GM08714 (cell line): ENCODE results near the gene NFYB.
"Not testable (repeated sequence)": the region's sequence is repeated elsewhere in the genome, so short reads cannot be mapped to it uniquely, and the experiment has no call there.

Source experiments
- H3K4me3 ChIP-seq: fragments of 200-500 bp; sonication (Bioruptor generic); 2 replicates; pipeline ENCODE4 v1.5.1; 2014; ENCODE audit warnings: mild to moderate bottlenecking, low read length, inconsistent platforms
- ZNF274 ChIP-seq: IDR thresholded peaks from 2 replicates; pipeline ENCODE4 v1.6.1; 2012; ENCODE audit warnings: mild to moderate bottlenecking, low read depth, low read length

NFYB gene

GRCh38 chr12:104168596-104168995, 30.6 kb upstream of the NFYB start:
- TF ChIP-seq ZNF274 = no peak
- no peak overlapping the region for H3K4me3 ChIP-seq

- no peak for TF ChIP-seq ZNF274
- no peak overlapping the region for H3K4me3 ChIP-seq
These were observed 29.8 kb upstream of the NFYB start for GRCh38 chr12:104167519-104168458.

DNA sequence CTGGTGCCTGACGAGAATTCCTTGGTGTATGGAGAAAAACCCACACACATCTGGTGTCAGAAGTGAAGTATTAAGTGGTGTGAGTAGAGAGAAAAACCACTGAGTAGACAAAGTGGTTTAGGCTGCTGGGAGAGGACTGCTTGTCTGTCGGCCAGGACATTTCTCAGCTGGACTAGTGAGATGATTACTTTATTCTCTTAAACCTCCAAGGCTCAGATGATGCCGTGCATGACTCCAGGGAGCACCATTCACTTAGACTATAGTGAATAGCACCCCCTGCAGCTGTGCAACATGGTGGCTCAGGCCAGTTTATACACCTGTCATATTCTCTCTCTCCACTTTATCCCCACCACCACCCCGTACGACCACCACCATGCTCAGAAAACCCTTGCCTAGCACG, 28.5 kb upstream of the NFYB start:
- no peak overlapping the region for H3K4me3 ChIP-seq
- no peak for TF ChIP-seq ZNF274

DNA sequence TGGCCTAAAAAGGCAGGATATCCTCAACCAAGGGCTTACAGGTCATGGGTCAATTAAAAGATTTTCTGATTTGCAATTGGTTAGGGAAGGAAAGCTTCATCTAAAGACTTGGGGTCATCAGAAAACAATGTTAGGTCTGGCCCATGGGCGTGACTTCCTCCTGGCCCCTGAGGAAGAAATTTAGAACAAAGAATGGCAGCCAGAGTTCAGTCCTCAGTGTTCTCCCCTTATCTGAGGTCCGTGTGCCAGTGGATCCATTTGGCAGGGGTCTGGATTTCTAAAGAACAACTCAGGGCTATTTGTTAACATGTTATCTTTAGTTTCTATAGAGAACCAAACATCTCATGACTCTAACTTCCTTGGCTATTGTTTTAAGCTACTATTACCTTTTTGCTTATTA, 27.8 kb upstream of the NFYB start:
- no peak for TF ChIP-seq ZNF274
- H3K4me3 ChIP-seq = no peak overlapping the region

- no peak for TF ChIP-seq ZNF274
- H3K4me3 ChIP-seq = no peak overlapping the region
These were observed 26.6 kb upstream of the NFYB start for GRCh38 chr12:104164634-104165033.

GRCh38 chr12:104163631-104164030, 25.6 kb upstream of the NFYB start:
- no peak for TF ChIP-seq ZNF274
- H3K4me3 ChIP-seq = no peak overlapping the region

DNA sequence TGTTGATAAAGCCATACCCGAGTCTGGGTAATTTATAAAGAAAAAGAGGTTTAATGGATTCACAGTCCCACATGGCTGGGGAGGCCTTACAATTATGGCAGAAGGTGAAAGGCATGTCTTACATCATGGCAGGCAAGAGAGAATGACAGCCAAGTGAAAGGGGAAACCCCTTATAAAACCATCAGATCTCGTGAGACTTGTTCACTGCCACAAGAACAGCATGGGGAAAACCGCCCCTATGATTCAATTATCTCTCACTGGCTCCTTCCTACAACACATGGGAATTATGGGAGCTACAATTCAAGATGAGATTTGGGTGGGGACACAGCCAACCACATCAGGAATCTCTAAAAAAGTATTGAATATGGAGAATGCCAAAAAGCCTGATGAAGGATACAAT, 25.0 kb upstream of the NFYB start:
- H3K4me3 ChIP-seq = not testable (repeated sequence)

DNA sequence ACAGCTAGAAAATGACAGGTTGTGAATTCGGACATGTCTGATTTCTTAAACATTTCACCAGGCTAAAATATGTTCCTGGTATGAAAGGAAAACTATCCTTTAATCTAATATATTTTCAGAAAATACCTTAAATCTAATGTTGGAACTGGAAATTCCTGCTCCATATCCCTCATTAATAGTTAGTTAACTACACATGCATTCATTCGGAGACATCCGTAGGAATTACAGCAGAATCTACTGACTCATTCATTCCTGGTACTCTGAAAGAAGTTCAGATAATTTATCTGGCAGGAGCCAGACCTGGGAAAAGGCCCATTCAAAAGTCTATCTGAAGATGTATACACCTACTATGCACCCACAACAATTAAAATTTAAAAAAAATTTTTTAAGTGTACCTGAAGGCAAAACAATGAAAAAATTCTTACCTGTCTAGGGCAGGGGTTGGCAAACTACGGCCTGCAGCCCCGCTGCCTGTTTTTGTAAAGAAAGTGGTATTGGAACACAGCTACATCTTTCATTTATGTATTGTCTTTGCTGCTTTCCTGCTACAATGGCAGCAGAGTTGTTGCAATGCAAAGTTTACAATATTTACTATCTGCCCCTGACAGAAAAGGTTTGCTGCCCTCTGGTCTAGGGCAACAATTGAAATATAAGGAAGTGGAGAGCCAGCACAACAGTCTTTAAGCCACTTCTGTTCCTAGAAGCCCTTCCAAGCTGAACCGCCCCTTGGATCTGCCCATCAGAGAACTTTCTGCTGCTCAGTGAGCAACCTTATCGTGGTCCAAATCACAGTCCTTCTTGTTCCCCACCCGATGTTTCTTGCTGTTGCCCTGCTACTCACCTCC, 17.9 kb upstream of the NFYB start:
- H3K4me3 ChIP-seq = no peak overlapping the region
- TF ChIP-seq ZNF274 = no peak

- H3K4me3 ChIP-seq = no peak overlapping the region
- no peak for TF ChIP-seq ZNF274
These were observed 16.8 kb upstream of the NFYB start for GRCh38 chr12:104154806-104155205.

DNA sequence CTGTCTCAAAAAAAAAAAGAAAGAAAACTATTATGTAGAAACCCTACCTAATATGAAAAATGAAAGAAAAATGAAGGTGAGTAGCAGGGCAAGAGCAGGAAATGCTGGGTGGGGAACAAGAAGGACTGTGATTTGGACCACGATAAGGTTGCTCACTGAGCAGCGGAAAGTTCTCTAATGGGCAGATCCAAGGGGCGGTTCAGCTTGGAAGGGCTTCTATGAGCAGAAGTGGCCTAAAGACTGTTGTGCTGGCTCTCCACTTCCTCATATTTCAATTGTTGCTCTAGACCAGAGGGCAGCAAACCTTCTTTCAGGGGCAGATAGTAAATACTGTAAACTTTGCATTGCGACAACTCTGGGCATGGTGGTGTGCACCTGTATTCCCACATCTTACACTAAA, 16.3 kb upstream of the NFYB start:
- H3K4me3 ChIP-seq = no peak overlapping the region
- no peak for TF ChIP-seq ZNF274

GRCh38 chr12:104152685-104153241, 14.8 kb upstream of the NFYB start:
- no peak overlapping the region for H3K4me3 ChIP-seq
- no peak for TF ChIP-seq ZNF274

DNA sequence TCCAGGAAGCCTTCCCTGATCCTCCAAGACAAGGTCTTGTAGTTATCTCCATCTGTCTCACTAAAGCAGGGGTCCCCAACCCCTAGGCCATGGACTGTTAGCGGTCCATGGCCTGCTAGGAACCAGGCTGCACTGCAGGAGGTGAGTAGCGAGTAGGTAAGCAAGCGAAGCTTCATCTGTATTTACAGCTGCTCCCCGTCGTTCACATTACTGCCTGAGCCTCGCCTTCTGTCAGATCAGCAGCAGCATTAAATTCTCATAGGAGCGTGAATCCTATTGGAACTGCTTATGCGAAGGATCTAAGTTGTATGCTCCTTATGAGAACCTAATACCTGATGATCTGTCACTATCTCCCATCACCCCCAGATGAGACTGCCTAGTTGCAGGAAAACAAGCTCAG, 12.4 kb upstream of the NFYB start:
- TF ChIP-seq ZNF274 = no peak
- H3K4me3 ChIP-seq = no peak overlapping the region

GRCh38 chr12:104147346-104147745, 9.3 kb upstream of the NFYB start:
- no peak overlapping the region for H3K4me3 ChIP-seq
- no peak for TF ChIP-seq ZNF274

DNA sequence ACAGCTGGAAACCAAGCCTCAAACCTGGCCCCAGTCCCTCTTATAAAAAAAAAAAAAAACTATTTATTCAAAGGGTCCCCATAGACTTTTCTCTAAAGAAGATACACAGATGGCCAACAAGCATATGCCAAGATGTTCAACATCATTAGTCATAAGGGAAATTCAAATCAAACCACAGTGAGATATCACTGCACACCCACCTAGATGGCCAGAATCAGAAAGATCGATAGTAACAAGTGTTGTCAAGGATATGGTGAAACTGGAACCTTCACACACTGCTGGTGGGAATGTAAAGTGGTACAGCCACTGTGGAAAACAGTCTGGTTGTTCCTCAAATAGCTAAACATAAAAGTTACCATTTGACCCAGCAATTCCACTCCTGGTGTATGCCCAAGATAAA, 5.9 kb upstream of the NFYB start:
- no peak for TF ChIP-seq ZNF274
- no peak overlapping the region for H3K4me3 ChIP-seq

DNA sequence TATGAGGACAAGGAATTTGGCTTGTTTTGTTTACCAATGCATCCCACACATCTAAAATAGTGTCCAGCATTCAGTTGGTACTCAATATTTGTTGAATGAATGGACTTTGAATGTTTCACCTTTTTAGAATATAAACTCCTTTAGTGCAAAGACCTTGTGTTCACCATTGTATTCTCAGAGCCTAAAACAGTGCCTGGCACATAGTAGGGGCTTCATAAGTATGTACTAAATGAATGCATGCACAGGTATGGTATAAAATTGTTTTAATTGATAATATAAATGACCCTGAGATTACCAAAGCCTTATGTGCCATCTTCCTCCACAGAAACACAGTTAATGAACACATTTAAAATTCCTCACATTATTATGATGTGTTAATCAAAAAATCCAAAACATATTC, 5.0 kb upstream of the NFYB start:
- no peak for TF ChIP-seq ZNF274
- H3K4me3 ChIP-seq = no peak overlapping the region
